ENCODE results near the gene APLP1. TPM values are rescaled to one million over a fixed set of nuclear protein-coding genes. Genes with fewer than 3 reads are reported as not detected.
A peak's percentile ranks its signal among the peaks of the same experiment; 100 is the strongest.

The APLP1 gene
- total and polyA plus RNA-seq, 2 donors (not counting 3 experiments of a cell fraction or from before 2014, with no cell fraction given) = 6.2 to 13.0 TPM

DNA sequence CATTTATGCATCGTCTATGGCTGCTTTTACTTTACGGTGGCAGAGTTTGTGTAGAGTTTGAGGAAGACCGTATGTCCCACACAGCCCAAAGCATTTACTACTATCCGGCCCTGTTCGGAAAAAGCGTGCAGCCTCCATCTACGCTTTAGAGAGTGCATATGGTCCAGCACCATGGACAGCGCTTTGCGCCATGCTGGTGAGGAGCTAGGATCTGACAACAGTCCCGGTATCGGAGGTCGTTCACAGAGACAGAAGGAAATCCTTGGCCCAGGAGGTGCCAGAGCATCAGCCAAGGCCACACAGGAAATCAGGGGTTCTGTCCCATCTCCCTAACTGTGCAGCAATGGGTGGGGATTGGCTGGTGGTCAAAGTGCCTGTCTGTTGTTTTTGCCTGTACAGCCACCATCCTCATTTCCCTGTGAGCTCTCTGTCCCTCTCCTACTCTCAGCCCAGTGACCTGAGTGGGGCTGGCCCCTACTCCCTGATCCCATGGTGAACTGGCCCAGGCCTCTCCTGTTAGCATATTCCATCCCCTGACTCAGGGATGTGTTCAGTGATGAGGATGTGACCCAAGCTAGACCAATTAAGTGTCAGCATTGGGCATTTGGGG lies 39.6 kb upstream of the APLP1 start:
- FAIRE-seq = no peak
- CTCF ChIA-PET = interaction anchor here (0.8 to 1.6 kb wide), 6 partner anchors 9 to 102 kb away, joined by 3 to 8 read pairs (median 4); partner anchors contain the start of gene PRODH2

More for the DNA sequence above, 39.6 kb upstream of the APLP1 start:
- no peak for TF ChIP-seq CTCF (IDR thresholded peaks at IDR 0.05; ENCODE audit: extremely low read depth in 1 of 2, insufficient read depth in 1 of 2, low read depth in 1 of 2, low read length in 2 of 2)
- no peak for TF ChIP-seq JUN (IDR thresholded peaks at IDR 0.05; ENCODE audit: borderline replicate concordance, insufficient read depth, insufficient read length, low read depth)
- no peak for TF ChIP-seq POLR2AphosphoS5 (IDR thresholded peaks at IDR 0.05; ENCODE audit: insufficient read depth, low read depth, low read length)
- TF ChIP-seq MYC (IDR thresholded peaks at IDR 0.05; ENCODE audit: low read depth, low read length) = no peak
- TF ChIP-seq FOS (IDR thresholded peaks at IDR 0.05; ENCODE audit: borderline replicate concordance, insufficient read depth, low read length) = no peak
- no peak for TF ChIP-seq EZH2 (IDR thresholded peaks at IDR 0.05; ENCODE audit: borderline replicate concordance, low read depth, low read length, severe bottlenecking)
- no peak for TF ChIP-seq MAX (IDR thresholded peaks at IDR 0.05; ENCODE audit: insufficient read depth, insufficient read length)
- TF ChIP-seq POLR2A (IDR thresholded peaks at IDR 0.05; ENCODE audit: low read depth, low read length) = no peak
- TF ChIP-seq GATA2 (IDR thresholded peaks at IDR 0.05; ENCODE audit: insufficient read depth, insufficient read length, low read depth, low read length) = no peak
- no peaks in the 10 kb centered on the region for H3K27me3 ChIP-seq (ENCODE audit: control insufficient read depth in 2 of 2, insufficient read depth in 2 of 2, low read length in 2 of 2)
- no peaks in the 10 kb centered on the region for H3K9me3 ChIP-seq (replicated peaks; ENCODE audit: control insufficient read depth, insufficient read depth, low read length)
- BruUV-seq (replicated peaks) = no TSS peak
- no peak overlapping the region for H3K4me3 ChIP-seq (replicated peaks in 1 of 3; ENCODE audit: insufficient read depth in 1 of 3, low read depth in 1 of 3, low read length in 3 of 3)
- H3K27ac ChIP-seq (ENCODE audit: insufficient read depth, low read depth, low read length) = no peak overlapping the region
- no peaks in the 10 kb centered on the region for H3K79me2 ChIP-seq (ENCODE audit: control insufficient read depth, insufficient read depth, low read length)
- DNase-seq (ENCODE audit: low read depth, low spot score) = peak; percentile 45
- H3K9ac ChIP-seq (replicated peaks; ENCODE audit: extremely low read depth, insufficient read depth, low read length) = no peak overlapping the region
- intact Hi-C loops (cut with micrococcal nuclease) (loop anchor here (5.0 kb wide), 1 partner anchor 104 kb away; no protein-coding TSS in a partner anchor), dilution Hi-C loops (cut with MboI; ENCODE audit: extremely low pct_ligation_motif_present, low sequenced_read_pairs) (no loop called here)
- H2AFZ ChIP-seq (ENCODE audit: low read depth, low read length) = no peak overlapping the region
- no peaks in the 10 kb centered on the region for H3K9me1 ChIP-seq (replicated peaks; ENCODE audit: control insufficient read depth, extremely low read depth, insufficient read depth, low read length)
- H3K36me3 ChIP-seq (ENCODE audit: control insufficient read depth in 2 of 2, extremely low read depth in 1 of 2, insufficient read depth in 2 of 2, low read length in 2 of 2) = no peaks in the 10 kb centered on the region
- no peaks in the 10 kb centered on the region for H3K4me1 ChIP-seq (ENCODE audit: control insufficient read depth, extremely low read depth, insufficient read depth, low read length)
- H4K20me1 ChIP-seq (replicated peaks; ENCODE audit: control insufficient read depth, extremely low read depth, insufficient read depth, low read length) = no peaks in the 10 kb centered on the region
- POLR2A ChIA-PET = no interaction called here
- H3K4me2 ChIP-seq (ENCODE audit: insufficient read depth, low read length) = no peak overlapping the region
